GM12864 (cell line): ENCODE results near the gene HTD2.
"Not testable (repeated sequence)": the region's sequence is repeated elsewhere in the genome, so short reads cannot be mapped to it uniquely, and the experiment has no call there.

Experiments used
- DNase-seq: peaks from one replicate; pipeline ENCODE4 v3.0.0-alpha.2; 2011; ENCODE audit warnings: low read depth
- H3K4me3 ChIP-seq: 2 replicates; pipeline ENCODE4 v1.5.1; 2011; ENCODE audit warnings: mild to moderate bottlenecking, low read depth, low read length, control low read depth
- CTCF ChIP-seq: IDR thresholded peaks from 2 replicates; pipeline ENCODE4 v1.5.1; 2011; ENCODE audit warnings: low read depth, mild to moderate bottlenecking, moderate library complexity, low read length, control low read depth, inconsistent platforms; ENCODE audit errors: missing control alignments

HTD2 gene

GRCh38 chr3:58285334-58285733 is 21.0 kb upstream of the HTD2 start:
- DNase-seq, result no peak
- no peak overlapping the region for H3K4me3 ChIP-seq
- no peak for TF ChIP-seq CTCF

GRCh38 chr3:58287354-58287753 is 19.0 kb upstream of the HTD2 start:
- no peak overlapping the region for H3K4me3 ChIP-seq
- DNase-seq, result no peak
- TF ChIP-seq CTCF, result no peak

GRCh38 chr3:58288011-58288728 is 18.1 kb upstream of the HTD2 start:
- no peak overlapping the region for H3K4me3 ChIP-seq
- DNase-seq, result no peak
- peak; percentile 30 for TF ChIP-seq CTCF

GRCh38 chr3:58288964-58289613 is 17.2 kb upstream of the HTD2 start:
- DNase-seq, H3K4me3 ChIP-seq: not testable (repeated sequence)

GRCh38 chr3:58290446-58290845 is 15.9 kb upstream of the HTD2 start:
- DNase-seq, H3K4me3 ChIP-seq: not testable (repeated sequence)

GRCh38 chr3:58291671-58292338 is 14.5 kb upstream of the HTD2 start:
- no peak overlapping the region for H3K4me3 ChIP-seq
- TF ChIP-seq CTCF, result no peak
- no peak for DNase-seq

- no peak overlapping the region for H3K4me3 ChIP-seq
- DNase-seq, result no peak
- no peak for TF ChIP-seq CTCF
Observed at GRCh38 chr3:58292866-58293265, 13.5 kb upstream of the HTD2 start.

GRCh38 chr3:58293516-58293915 is 12.8 kb upstream of the HTD2 start:
- no peak for TF ChIP-seq CTCF
- no peak overlapping the region for H3K4me3 ChIP-seq
- DNase-seq, result no peak
